NCI-H1436 (cell line): ENCODE data around the gene GABRD.

Experiments
- DNase-seq: peaks from one replicate; lab custom pipeline; 2025; lab: John Stamatoyannopoulos, UW

The GABRD gene

GRCh38 chr1:1985375-1986050 is 33.6 kb upstream of the GABRD start:
- DNase-seq = no peak

- no peak for DNase-seq
Observed at GRCh38 chr1:1986451-1987141, 32.5 kb upstream of the GABRD start.

GRCh38 chr1:1987142-1987510 is 32.0 kb upstream of the GABRD start:
- no peak for DNase-seq

GRCh38 chr1:1988061-1988945 is 30.8 kb upstream of the GABRD start:
- no peak for DNase-seq

GRCh38 chr1:1989102-1989542 is 30.0 kb upstream of the GABRD start:
- no peak for DNase-seq

- DNase-seq = no peak
Observed at GRCh38 chr1:1989789-1990188, 29.4 kb upstream of the GABRD start.

- no peak for DNase-seq
Observed at GRCh38 chr1:1990222-1990621, 28.9 kb upstream of the GABRD start.

GRCh38 chr1:1994536-1994935 is 24.6 kb upstream of the GABRD start:
- no peak for DNase-seq

- no peak for DNase-seq
Observed at GRCh38 chr1:1996207-1996651, 22.9 kb upstream of the GABRD start.

GRCh38 chr1:1997576-1997975 is 21.6 kb upstream of the GABRD start:
- no peak for DNase-seq

- DNase-seq = no peak
Observed at GRCh38 chr1:2000432-2000831, 18.7 kb upstream of the GABRD start.

GRCh38 chr1:2000850-2001249 is 18.3 kb upstream of the GABRD start:
- DNase-seq = no peak

- no peak for DNase-seq
Observed at GRCh38 chr1:2001773-2002411, 17.3 kb upstream of the GABRD start.

- peak; percentile 42 for DNase-seq
Observed at GRCh38 chr1:2003541-2004131, 15.5 kb upstream of the GABRD start, which contains the start of gene CFAP74. CFAP74 (minus strand) TSS chr1:2003786; CDS start chr1:1990956, 12,830 bp downstream.

- no peak for DNase-seq
Observed at GRCh38 chr1:2004856-2005255, 14.3 kb upstream of the GABRD start.

- no peak for DNase-seq
Observed at GRCh38 chr1:2009101-2010053, 9.8 kb upstream of the GABRD start.

GRCh38 chr1:2014181-2014580 is 5.0 kb upstream of the GABRD start:
- DNase-seq = no peak

GRCh38 chr1:2014741-2015735 is 4.1 kb upstream of the GABRD start:
- no peak for DNase-seq

GRCh38 chr1:2016123-2016522 is 3.0 kb upstream of the GABRD start:
- no peak for DNase-seq
